ENCODE results near the gene SAMD4B. TPM values are rescaled to one million over a fixed set of nuclear protein-coding genes. Genes with fewer than 3 reads are reported as not detected.
A peak's percentile ranks its signal among the peaks of the same experiment; 100 is the strongest.

The SAMD4B gene
- total RNA-seq, 4 donors from 2014 or later: 49.1 to 131 (median 75.2) TPM

GRCh38 chr19:39388657-39389056 is 46.4 kb downstream of the SAMD4B start:
- H3K9me3 ChIP-seq: no peaks in the 10 kb centered on the region

DNA sequence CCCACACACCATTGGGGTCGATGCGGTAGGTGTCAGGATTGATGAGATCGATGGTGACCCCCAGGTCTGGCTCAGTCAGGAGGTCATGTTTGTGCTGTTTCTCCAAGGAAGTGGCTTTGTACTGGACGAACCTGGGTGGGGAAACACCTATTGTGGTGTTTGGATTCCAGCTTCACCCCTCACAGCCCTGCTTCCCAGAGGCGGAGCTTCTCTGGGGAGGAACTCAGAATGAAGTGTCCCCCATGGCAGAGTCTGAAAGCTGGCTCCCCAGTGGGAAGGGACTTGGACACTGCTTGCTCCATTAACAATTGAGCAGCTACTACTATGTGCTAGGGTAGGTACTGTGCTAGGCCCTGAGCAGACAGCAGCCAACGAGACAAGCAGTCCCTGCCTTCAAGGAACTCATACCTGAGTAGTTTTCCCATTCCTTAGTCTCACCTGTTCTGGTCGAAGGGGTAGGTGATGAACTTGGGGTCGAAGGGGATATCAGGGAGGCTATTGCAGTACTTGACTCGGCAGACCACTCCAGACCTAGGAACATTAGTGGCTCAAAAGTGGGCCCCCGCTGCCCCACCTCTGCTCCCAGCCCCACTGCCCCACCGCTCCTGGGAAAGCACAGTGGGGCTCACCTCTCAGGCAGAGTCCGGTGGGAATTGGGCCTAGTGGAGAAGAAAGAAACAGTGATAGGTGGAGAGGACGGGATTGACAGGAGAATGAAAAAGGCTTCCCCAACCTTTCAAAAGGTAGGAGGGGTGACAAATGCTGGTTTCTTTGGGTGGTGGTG is 47.6 kb downstream of the SAMD4B start:
- intact Hi-C loops (cut with DNase I): loop anchor here (5.0 kb wide), 1 partner anchor 48 kb away; the partner anchor contains the start of gene SAMD4B
- Histone ChIP-seq H3K4me3 (peak overlapping the region; percentile 85 to 100 (median 90)), H3K4me1 (peaks cover 17 to 45% (median 21%) of the 10 kb centered on the region in 3 donors), H3K36me3 (peaks cover 8 to 71% (median 27%) of the 10 kb centered on the region in 3 donors), H3K27ac (peak overlapping the region; percentile 99 to 100 (median 100)), H3K27me3 (no peaks in the 10 kb centered on the region), H3K9me3 (no peaks in the 10 kb centered on the region)
- TF ChIP-seq CTCF (IDR thresholded peaks at IDR 0.05) (no peak), POLR2A (IDR thresholded peaks at IDR 0.05) (no peak)
- DNase-seq: no peak
- WGBS, 2 donors: 45 to 63% methylated on average over 4 to 10 of the region's 13 CpGs

More at GRCh38 chr19:39388657-39389056, 46.4 kb downstream of the SAMD4B start:
- WGBS, 2 donors: 70 to 82% methylated on average over 5 of the region's 5 CpGs
- intact Hi-C loops (cut with DNase I): no loop called here
- H3K4me1 ChIP-seq: peaks cover 17 to 40% (median 21%) of the 10 kb centered on the region in 3 donors
- H3K36me3 ChIP-seq: peaks cover 8 to 72% (median 23%) of the 10 kb centered on the region in 3 donors
- H3K4me3 ChIP-seq: no peak overlapping the region
- no peak for TF ChIP-seq POLR2A (IDR thresholded peaks at IDR 0.05)
- no peak for TF ChIP-seq CTCF (IDR thresholded peaks at IDR 0.05)
- no peak for DNase-seq
- peak overlapping the region in 1 of 4 donors; percentile 99 for H3K27ac ChIP-seq
- no peaks in the 10 kb centered on the region for H3K27me3 ChIP-seq

DNA sequence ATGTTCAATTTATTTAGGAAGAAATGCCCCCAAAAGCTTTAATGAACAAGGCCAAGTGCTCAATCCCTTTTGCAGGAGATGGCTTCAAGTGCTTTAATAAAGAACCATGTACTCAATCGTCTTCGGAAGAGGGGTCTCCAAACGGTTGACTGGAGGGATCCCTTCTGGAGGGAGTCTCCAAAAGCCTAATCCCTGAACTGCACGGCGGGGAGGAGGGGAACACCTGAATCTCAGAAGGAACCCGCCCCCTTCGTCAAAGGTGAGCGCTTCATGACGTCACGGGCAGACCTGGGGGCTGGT is 48.2 kb downstream of the SAMD4B start:
- DNase-seq: no peak
- H3K4me1 ChIP-seq: peaks cover 17 to 45% (median 21%) of the 10 kb centered on the region in 3 donors
- H3K27ac ChIP-seq: peak overlapping the region; percentile 99 to 100 (median 100)
- TF ChIP-seq POLR2A (IDR thresholded peaks at IDR 0.05) (no peak), CTCF (IDR thresholded peaks at IDR 0.05) (no peak)
- no peaks in the 10 kb centered on the region for H3K27me3 ChIP-seq
- peaks cover 8 to 71% (median 33%) of the 10 kb centered on the region in 3 donors for H3K36me3 ChIP-seq
- intact Hi-C loops (cut with DNase I): loop anchor here (5.0 kb wide), 1 partner anchor 48 kb away; the partner anchor contains the start of gene SAMD4B
- WGBS, 2 donors: 4% methylated on average over 3 of the region's 10 CpGs; no CpG with 5 or more reads in 1 of the 2 donors
- no peaks in the 10 kb centered on the region for H3K9me3 ChIP-seq
- H3K4me3 ChIP-seq: peak overlapping the region; percentile 85 to 100 (median 90)

GRCh38 chr19:39390751-39391437 is 48.7 kb downstream of the SAMD4B start, which contains the start of the genes MED29 and PAF1:
Gene MED29, plus strand, starts transcription at chr19:39391378. Its CDS starts 45 bp downstream, at chr19:39391423.
Gene PAF1, minus strand, starts transcription at chr19:39391106. Its CDS starts 242 bp downstream, at chr19:39390864.
- H3K36me3 ChIP-seq: peaks cover 8 to 71% (median 29%) of the 10 kb centered on the region in 3 donors
- H3K4me1 ChIP-seq: peaks cover 17 to 45% (median 21%) of the 10 kb centered on the region in 3 donors

More at GRCh38 chr19:39390751-39391437, 48.7 kb downstream of the SAMD4B start, which contains the start of the genes MED29 and PAF1:
- DNase-seq: peak; percentile 96
- H3K27me3 ChIP-seq: no peaks in the 10 kb centered on the region
- peak within 1 kb of the TSS; percentile 85 to 100 (median 90) for H3K4me3 ChIP-seq
- 0 to 1% methylated on average over 21 to 35 of the region's 60 CpGs for WGBS, 2 donors
- peak in 3 of 4 donors; percentile 53 to 91 (median 84) for TF ChIP-seq POLR2A (IDR thresholded peaks at IDR 0.05)
- TF ChIP-seq CTCF (IDR thresholded peaks at IDR 0.05): peak in 3 of 6 experiments; percentile 8 to 13 (median 9)
- intact Hi-C loops (cut with DNase I): loop anchor here (5.0 kb wide), 1 partner anchor 49 kb away; the partner anchor contains the start of gene SAMD4B
- H3K27ac ChIP-seq: peak within 1 kb of the TSS; percentile 99 to 100 (median 100)
- no peaks in the 10 kb centered on the region for H3K9me3 ChIP-seq
